Measurements from ENCODE around the gene PRF1. TPM values are rescaled to one million over a fixed set of nuclear protein-coding genes. Genes with fewer than 3 reads are reported as not detected.

The PRF1 gene
- total RNA-seq, 1 experiment from 2014 or later, result 6.4 TPM

GRCh38 chr10:70571236-70571635, 31.3 kb downstream of the PRF1 start:
- ATAC-seq (no peak), DNase-seq (ENCODE audit: low read depth, low spot score) (no peak)
- H3K9me2 ChIP-seq (ENCODE audit: insufficient read depth), result no peaks in the 10 kb centered on the region
- H4K20me1 ChIP-seq (ENCODE audit: insufficient read depth), result no peaks in the 10 kb centered on the region
- no peak overlapping the region for H3K4me3 ChIP-seq (replicated peaks in 1 of 2; ENCODE audit: low read depth in 1 of 2, low read length in 2 of 2)
- intact Hi-C loops (cut with micrococcal nuclease), result no loop called here
- ChIA-PET CTCF (no interaction called here), RAD21 (ENCODE audit: low non-redundant PET in 1 of 2, low total read pairs in 2 of 2, uncharacterized antibody in 2 of 2, unreplicated experiment in 2 of 2) (no interaction called here), POLR2A (no interaction called here)
- H3K9ac ChIP-seq (ENCODE audit: low read length), result peak overlapping the region; percentile 50; the same call in 1 of the 2 replicates
- peak overlapping the region; percentile 71 for H3K27ac ChIP-seq (ENCODE audit: low read depth, low read length)
- no peak for TF ChIP-seq ZBTB33 (IDR thresholded peaks at IDR 0.05; ENCODE audit: extremely low read depth, insufficient replicate concordance, low read length)
- TF ChIP-seq ZFX (IDR thresholded peaks at IDR 0.05), result no peak
- no peak for TF ChIP-seq EGR1 (IDR thresholded peaks at IDR 0.05; ENCODE audit: low read depth)
- TF ChIP-seq EZH2phosphoT487 (IDR thresholded peaks at IDR 0.05; ENCODE audit: borderline replicate concordance), result no peak
- TF ChIP-seq ELF1 (IDR thresholded peaks at IDR 0.05; ENCODE audit: borderline replicate concordance, low read depth), result no peak
- H3K79me2 ChIP-seq (ENCODE audit: insufficient read depth, low read length), result no peaks in the 10 kb centered on the region
- no peaks in the 10 kb centered on the region for H3K27me3 ChIP-seq (ENCODE audit: insufficient read depth, low read length)
- no peaks in the 10 kb centered on the region for H3K9me3 ChIP-seq (ENCODE audit: control insufficient read depth in 1 of 2, insufficient read depth in 1 of 2, low read depth in 1 of 2, low read length in 2 of 2)
- peaks cover 0 to 8% of the 10 kb centered on the region in 2 experiments; a peak in 1 of 4 replicates for H3K36me3 ChIP-seq (ENCODE audit: control insufficient read depth in 1 of 2, insufficient read depth in 2 of 2, low read length in 2 of 2)
- no peak overlapping the region for H2AFZ ChIP-seq (ENCODE audit: low read depth, low read length, poor library complexity, severe bottlenecking)
- H3K4me1 ChIP-seq (ENCODE audit: control insufficient read depth in 1 of 2, insufficient read depth in 2 of 2, low read length in 2 of 2), result peaks cover 44 to 82% of the 10 kb centered on the region in 2 experiments
- no TSS peak for BruUV-seq (replicated peaks)
- H3K4me2 ChIP-seq (ENCODE audit: low read length), result peak overlapping the region; percentile 49

- H3K36me3 ChIP-seq (ENCODE audit: control insufficient read depth in 1 of 2, insufficient read depth in 2 of 2, low read length in 2 of 2), result peaks cover 0 to 8% of the 10 kb centered on the region in 2 experiments; a peak in 1 of 4 replicates
- H3K27me3 ChIP-seq (ENCODE audit: insufficient read depth, low read length), result no peaks in the 10 kb centered on the region
- ChIA-PET RAD21 (ENCODE audit: low non-redundant PET in 1 of 2, low total read pairs in 2 of 2, uncharacterized antibody in 2 of 2, unreplicated experiment in 2 of 2) (no interaction called here), POLR2A (interaction anchor here (0.6 kb wide), 1 partner anchor 122 kb away, joined by 3 read pairs; no protein-coding TSS in a partner anchor), CTCF (no interaction called here)
- ATAC-seq (no peak), DNase-seq (ENCODE audit: low read depth, low spot score) (no peak)
- H2AFZ ChIP-seq (ENCODE audit: low read depth, low read length, poor library complexity, severe bottlenecking), result no peak overlapping the region
- no peaks in the 10 kb centered on the region for H4K20me1 ChIP-seq (ENCODE audit: insufficient read depth)
- TF ChIP-seq POLR2AphosphoS5 (IDR thresholded peaks at IDR 0.05; ENCODE audit: low read depth, low read length) (no peak), EGR1 (IDR thresholded peaks at IDR 0.05; ENCODE audit: low read depth) (no peak), FOSL1 (IDR thresholded peaks at IDR 0.05; ENCODE audit: low read depth) (no peak), ZBTB33 (IDR thresholded peaks at IDR 0.05; ENCODE audit: extremely low read depth, insufficient replicate concordance, low read length) (no peak), YY1 (IDR thresholded peaks at IDR 0.05; ENCODE audit: extremely low read depth, insufficient replicate concordance, low read depth, low read length) (no peak), ATF3 (IDR thresholded peaks at IDR 0.05) (no peak), EZH2 (IDR thresholded peaks at IDR 0.05) (no peak), ZNF274 (IDR thresholded peaks at IDR 0.05; ENCODE audit: low read depth, low read length) (no peak)
- no TSS peak for BruUV-seq (replicated peaks)
- H3K9me3 ChIP-seq (ENCODE audit: control insufficient read depth in 1 of 2, insufficient read depth in 1 of 2, low read depth in 1 of 2, low read length in 2 of 2), result no peaks in the 10 kb centered on the region
- no peaks in the 10 kb centered on the region for H3K79me2 ChIP-seq (ENCODE audit: insufficient read depth, low read length)
- H3K9ac ChIP-seq (ENCODE audit: low read length), result no peak overlapping the region
- H3K9me2 ChIP-seq (ENCODE audit: insufficient read depth), result no peaks in the 10 kb centered on the region
- no peak overlapping the region for H3K27ac ChIP-seq (ENCODE audit: low read depth, low read length)
- H3K4me3 ChIP-seq (replicated peaks in 1 of 2; ENCODE audit: low read depth in 1 of 2, low read length in 2 of 2), result no peak overlapping the region
- no peak overlapping the region for H3K4me2 ChIP-seq (ENCODE audit: low read length)
- H3K4me1 ChIP-seq (ENCODE audit: control insufficient read depth in 1 of 2, insufficient read depth in 2 of 2, low read length in 2 of 2), result peaks cover 25 to 72% of the 10 kb centered on the region in 2 experiments
- intact Hi-C loops (cut with micrococcal nuclease), result no loop called here
Observed at GRCh38 chr10:70568781-70569495, 33.6 kb downstream of the PRF1 start.
